Measurements from ENCODE around the gene PIK3R6. TPM values are rescaled to one million over a fixed set of nuclear protein-coding genes. Genes with fewer than 3 reads are reported as not detected.
A peak's percentile ranks its signal among the peaks of the same experiment; 100 is the strongest.

The PIK3R6 gene
- total and polyA plus RNA-seq, 2 of the 4 experiments (the other 2 are of a cell fraction), result not detected

GRCh38 chr17:8896641-8897635 is 29.5 kb upstream of the PIK3R6 start:
- Histone ChIP-seq H3K4me2 (ENCODE audit: low read depth, low read length) (no peak overlapping the region), H2AFZ (replicated peaks; ENCODE audit: low read length, poor library complexity) (no peak overlapping the region), H2BK5ac (ENCODE audit: low read depth, low read length, poor library complexity, severe bottlenecking) (no peak overlapping the region), H4K91ac (ENCODE audit: insufficient read depth, low read depth, low read length) (no peak overlapping the region), H2AK9ac (replicated peaks; ENCODE audit: low read depth, low read length, poor library complexity) (peak overlapping the region; percentile 69), H2BK15ac (ENCODE audit: low read depth, low read length) (no peak overlapping the region), H3K79me1 (ENCODE audit: low read depth in 1 of 2, low read length in 2 of 2) (no peaks in the 10 kb centered on the region), H3K27ac (ENCODE audit: insufficient read depth, low read length) (no peak overlapping the region), H2BK20ac (ENCODE audit: low read depth, low read length) (no peak overlapping the region), H3K4me1 (ENCODE audit: control insufficient read depth, insufficient read depth, low read length) (no peaks in the 10 kb centered on the region), H3K9ac (ENCODE audit: low read depth, low read length) (no peak overlapping the region), H3K56ac (ENCODE audit: extremely low read depth, insufficient read depth, low read length) (no peak overlapping the region), H2BK120ac (ENCODE audit: low read depth, low read length) (no peak overlapping the region), H3K27me3 (ENCODE audit: control insufficient read depth, insufficient read depth, low read length) (no peaks in the 10 kb centered on the region; the same call in 1 of the 2 replicates), H4K8ac (ENCODE audit: low read depth in 2 of 2, low read length in 2 of 2) (no peak overlapping the region), H3K9me1 (ENCODE audit: insufficient read depth, low read length) (no peaks in the 10 kb centered on the region), H3K9me3 (ENCODE audit: control insufficient read depth, insufficient read depth, low read length) (no peaks in the 10 kb centered on the region), H3K4ac (ENCODE audit: low read depth, low read length) (no peak overlapping the region), H4K5ac (ENCODE audit: low read depth, low read length) (no peak overlapping the region), H3K14ac (replicated peaks; ENCODE audit: low read depth, low read length) (no peak overlapping the region), H3K23ac (ENCODE audit: low read depth, low read length) (no peak overlapping the region), H3K4me3 (ENCODE audit: insufficient read depth, low read depth, low read length) (no peak overlapping the region), H4K20me1 (ENCODE audit: insufficient read depth, low read length) (no peaks in the 10 kb centered on the region), H3K36me3 (ENCODE audit: control insufficient read depth, insufficient read depth, low read length) (no peaks in the 10 kb centered on the region), H2AK5ac (ENCODE audit: low read depth, low read length) (no peak overlapping the region), H3K18ac (ENCODE audit: low read depth, low read length) (no peak overlapping the region)
- ATAC-seq (ENCODE audit: low read depth) (no peak), DNase-seq (no peak)
- BruUV-seq (replicated peaks), result no TSS peak
- intact Hi-C loops (cut with micrococcal nuclease) (loop anchor here (10.0 kb wide), 1 partner anchor 628 kb away; no protein-coding TSS in a partner anchor), in situ Hi-C loops (cut with MboI; ENCODE audit: low sequenced_read_pairs) (no loop called here), dilution Hi-C loops (cut with HindIII; ENCODE audit: low sequenced_read_pairs, unreplicated experiment) (no loop called here)
- ChIA-PET CTCF (no interaction called here), POLR2A (ENCODE audit: unreplicated experiment) (no interaction called here)
- WGBS, 2 experiments (ENCODE audit: extremely low coverage in 2 of 2, insufficient read length in 1 of 2), result 25% methylated on average over 2 of the region's 12 CpGs; no CpG with 5 or more reads in 1 of the 2 experiments
- no peak for TF ChIP-seq CHD1 (IDR thresholded peaks at IDR 0.05; ENCODE audit: low read depth, low read length)
- no peak for TF ChIP-seq FOS (IDR thresholded peaks at IDR 0.05; ENCODE audit: low read depth, low read length)
- no peak for TF ChIP-seq RFX5 (IDR thresholded peaks at IDR 0.05; ENCODE audit: low read depth, low read length)
- no peak for TF ChIP-seq RAD21 (IDR thresholded peaks at IDR 0.05; ENCODE audit: low read length)
- TF ChIP-seq USF2 (IDR thresholded peaks at IDR 0.05; ENCODE audit: low read depth, low read length), result no peak
- no peak for TF ChIP-seq CTCF (conservative IDR thresholded peaks at IDR 0.05; ENCODE audit: low read depth, low read length)
- TF ChIP-seq MXI1 (IDR thresholded peaks at IDR 0.05; ENCODE audit: borderline replicate concordance, low read depth, low read length), result no peak
- TF ChIP-seq ELK1 (IDR thresholded peaks at IDR 0.05; ENCODE audit: borderline replicate concordance, low read depth, low read length), result no peak
- TF ChIP-seq MAZ (IDR thresholded peaks at IDR 0.05; ENCODE audit: borderline replicate concordance, low read depth, low read length), result no peak
- TF ChIP-seq POLR2A (IDR thresholded peaks at IDR 0.05; ENCODE audit: low read depth, low read length), result no peak
- no peak for TF ChIP-seq BHLHE40 (IDR thresholded peaks at IDR 0.05; ENCODE audit: low read depth, low read length)
- TF ChIP-seq CEBPB (IDR thresholded peaks at IDR 0.05; ENCODE audit: low read depth, low read length), result no peak
- no peak for TF ChIP-seq SMC3 (IDR thresholded peaks at IDR 0.05; ENCODE audit: low read depth, low read length)
- no peak for TF ChIP-seq RCOR1 (IDR thresholded peaks at IDR 0.05; ENCODE audit: insufficient replicate concordance, low read length)
